Neural cell (in vitro differentiated cells): ENCODE data around the gene DHX40.

Source experiments
- EP300 ChIP-seq: fragments of 450-650 bp; conservative IDR thresholded peaks from 2 replicates; pipeline ENCODE4 v1.6.1; 2014; ENCODE audit warnings: antibody characterized with exemption, mild to moderate bottlenecking, moderate library complexity; ENCODE audit not compliant: poor library complexity, severe bottlenecking
- EZH2 ChIP-seq: fragments of 200-600, 300-800 bp; shearing (Covaris generic), sonication (generic); IDR thresholded peaks from 2 replicates; pipeline ENCODE4 v1.6.1; 2014; ENCODE audit warnings: antibody characterized with exemption, low read length, borderline replicate concordance, mild to moderate bottlenecking; ENCODE audit not compliant: insufficient read depth, poor library complexity, severe bottlenecking
- POLR2AphosphoS5 ChIP-seq: IDR thresholded peaks from 2 replicates; pipeline ENCODE4 v1.6.1; 2012
- RAD21 ChIP-seq: fragments of 450-650 bp; conservative IDR thresholded peaks from 2 replicates; pipeline ENCODE4 v1.6.1; 2014; ENCODE audit warnings: antibody characterized with exemption, mild to moderate bottlenecking, moderate library complexity
- TF ChIP-seq, protein P1 (sequence below): IDR thresholded peaks from 2 replicates; pipeline ENCODE4 v1.6.1; 2012; ENCODE audit warnings: borderline replicate concordance
- TF ChIP-seq, protein P2 (sequence below): fragments of 450-650 bp; IDR thresholded peaks from 2 replicates; pipeline ENCODE4 v1.5.1; 2014; ENCODE audit warnings: antibody characterized with exemption, mild to moderate bottlenecking, moderate library complexity; ENCODE audit not compliant: poor library complexity, severe bottlenecking

GRCh38 chr17:59520251-59520650 is 45.2 kb upstream of the DHX40 start:
- TF ChIP-seq, protein P1, sequence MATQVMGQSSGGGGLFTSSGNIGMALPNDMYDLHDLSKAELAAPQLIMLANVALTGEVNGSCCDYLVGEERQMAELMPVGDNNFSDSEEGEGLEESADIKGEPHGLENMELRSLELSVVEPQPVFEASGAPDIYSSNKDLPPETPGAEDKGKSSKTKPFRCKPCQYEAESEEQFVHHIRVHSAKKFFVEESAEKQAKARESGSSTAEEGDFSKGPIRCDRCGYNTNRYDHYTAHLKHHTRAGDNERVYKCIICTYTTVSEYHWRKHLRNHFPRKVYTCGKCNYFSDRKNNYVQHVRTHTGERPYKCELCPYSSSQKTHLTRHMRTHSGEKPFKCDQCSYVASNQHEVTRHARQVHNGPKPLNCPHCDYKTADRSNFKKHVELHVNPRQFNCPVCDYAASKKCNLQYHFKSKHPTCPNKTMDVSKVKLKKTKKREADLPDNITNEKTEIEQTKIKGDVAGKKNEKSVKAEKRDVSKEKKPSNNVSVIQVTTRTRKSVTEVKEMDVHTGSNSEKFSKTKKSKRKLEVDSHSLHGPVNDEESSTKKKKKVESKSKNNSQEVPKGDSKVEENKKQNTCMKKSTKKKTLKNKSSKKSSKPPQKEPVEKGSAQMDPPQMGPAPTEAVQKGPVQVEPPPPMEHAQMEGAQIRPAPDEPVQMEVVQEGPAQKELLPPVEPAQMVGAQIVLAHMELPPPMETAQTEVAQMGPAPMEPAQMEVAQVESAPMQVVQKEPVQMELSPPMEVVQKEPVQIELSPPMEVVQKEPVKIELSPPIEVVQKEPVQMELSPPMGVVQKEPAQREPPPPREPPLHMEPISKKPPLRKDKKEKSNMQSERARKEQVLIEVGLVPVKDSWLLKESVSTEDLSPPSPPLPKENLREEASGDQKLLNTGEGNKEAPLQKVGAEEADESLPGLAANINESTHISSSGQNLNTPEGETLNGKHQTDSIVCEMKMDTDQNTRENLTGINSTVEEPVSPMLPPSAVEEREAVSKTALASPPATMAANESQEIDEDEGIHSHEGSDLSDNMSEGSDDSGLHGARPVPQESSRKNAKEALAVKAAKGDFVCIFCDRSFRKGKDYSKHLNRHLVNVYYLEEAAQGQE: no peak
- TF ChIP-seq, protein P2, sequence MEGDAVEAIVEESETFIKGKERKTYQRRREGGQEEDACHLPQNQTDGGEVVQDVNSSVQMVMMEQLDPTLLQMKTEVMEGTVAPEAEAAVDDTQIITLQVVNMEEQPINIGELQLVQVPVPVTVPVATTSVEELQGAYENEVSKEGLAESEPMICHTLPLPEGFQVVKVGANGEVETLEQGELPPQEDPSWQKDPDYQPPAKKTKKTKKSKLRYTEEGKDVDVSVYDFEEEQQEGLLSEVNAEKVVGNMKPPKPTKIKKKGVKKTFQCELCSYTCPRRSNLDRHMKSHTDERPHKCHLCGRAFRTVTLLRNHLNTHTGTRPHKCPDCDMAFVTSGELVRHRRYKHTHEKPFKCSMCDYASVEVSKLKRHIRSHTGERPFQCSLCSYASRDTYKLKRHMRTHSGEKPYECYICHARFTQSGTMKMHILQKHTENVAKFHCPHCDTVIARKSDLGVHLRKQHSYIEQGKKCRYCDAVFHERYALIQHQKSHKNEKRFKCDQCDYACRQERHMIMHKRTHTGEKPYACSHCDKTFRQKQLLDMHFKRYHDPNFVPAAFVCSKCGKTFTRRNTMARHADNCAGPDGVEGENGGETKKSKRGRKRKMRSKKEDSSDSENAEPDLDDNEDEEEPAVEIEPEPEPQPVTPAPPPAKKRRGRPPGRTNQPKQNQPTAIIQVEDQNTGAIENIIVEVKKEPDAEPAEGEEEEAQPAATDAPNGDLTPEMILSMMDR: no peak
- TF ChIP-seq EP300 (no peak), RAD21 (no peak), POLR2AphosphoS5 (no peak), EZH2 (no peak)
